Stimulated activated CD8-positive, alpha-beta memory T cell treated with anti-CD3 and anti-CD28 coated beads, Interleukin-7, amount 100 ng/mL, for 24 hours (primary cell): ENCODE data around the gene TUBB2B.
A peak's percentile ranks its signal among the peaks of the same experiment; 100 is the strongest.
"Not testable (repeated sequence)": the region's sequence is repeated elsewhere in the genome, so short reads cannot be mapped to it uniquely, and the experiment has no call there.

Experiments used
- DNase-seq: peaks from one replicate; pipeline ENCODE4 v3.0.0-alpha.2; 2020; ENCODE audit warnings: low read depth

TUBB2B gene

GRCh38 chr6:3258201-3258600, 30.7 kb upstream of the TUBB2B start:
- no peak for DNase-seq

- DNase-seq = no peak
Observed at GRCh38 chr6:3253597-3253961, 26.1 kb upstream of the TUBB2B start.

DNA sequence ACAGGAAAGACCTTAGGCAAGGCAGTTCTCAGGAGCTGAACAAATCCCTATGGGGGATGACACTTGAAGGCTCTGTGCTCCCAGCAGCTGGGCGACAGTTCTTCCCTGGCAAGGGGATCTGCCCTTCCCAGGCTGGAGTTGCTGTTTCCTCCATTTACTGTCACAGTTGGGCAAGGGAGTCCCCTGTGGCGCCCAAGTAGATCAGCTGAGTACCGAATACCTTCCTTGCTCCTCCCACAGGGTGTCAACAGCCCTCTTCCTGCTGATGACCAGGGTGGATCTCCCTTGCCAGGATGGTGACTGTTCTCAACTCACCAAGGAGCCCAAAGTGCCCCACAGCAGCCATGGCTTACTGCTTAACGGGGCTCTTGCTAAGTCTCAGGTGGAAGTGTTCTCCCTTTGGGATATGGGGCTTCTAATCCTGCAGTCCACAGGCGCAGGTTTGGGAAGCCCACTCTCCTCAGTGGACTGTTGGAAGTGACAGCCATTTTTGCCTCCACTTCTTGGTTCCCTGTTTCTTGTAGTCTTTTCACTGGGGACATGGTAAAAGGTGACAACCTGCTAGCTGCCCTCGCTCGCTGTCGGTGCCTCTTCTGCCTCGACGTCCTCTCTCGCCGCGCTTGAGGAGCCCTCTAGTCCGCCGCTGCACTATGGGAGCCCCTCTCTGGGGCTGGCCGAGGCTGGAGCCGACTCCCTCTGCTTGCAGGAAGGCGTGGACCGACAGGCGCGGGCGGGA, 25.6 kb upstream of the TUBB2B start:
- no peak for DNase-seq

DNA sequence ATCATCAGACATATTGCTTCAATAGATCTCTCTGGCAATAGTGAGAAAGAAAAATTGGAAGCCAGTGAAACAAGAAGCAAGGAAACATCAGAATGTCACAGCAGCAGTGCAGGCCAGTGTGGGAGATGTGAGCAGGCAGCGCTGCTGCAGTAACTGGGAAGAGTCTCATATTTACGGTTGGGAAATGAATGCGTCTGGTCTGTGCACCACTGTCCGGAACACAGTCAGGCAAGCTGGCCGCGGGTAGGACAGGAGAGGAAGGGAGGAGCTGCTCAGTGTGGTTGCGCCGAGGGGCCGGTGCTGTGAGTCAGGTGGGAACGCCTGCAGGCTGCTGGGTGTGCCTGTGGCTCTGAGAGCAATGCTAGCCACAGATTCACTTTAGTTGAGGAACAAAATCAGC, 24.9 kb upstream of the TUBB2B start:
- no peak for DNase-seq

DNA sequence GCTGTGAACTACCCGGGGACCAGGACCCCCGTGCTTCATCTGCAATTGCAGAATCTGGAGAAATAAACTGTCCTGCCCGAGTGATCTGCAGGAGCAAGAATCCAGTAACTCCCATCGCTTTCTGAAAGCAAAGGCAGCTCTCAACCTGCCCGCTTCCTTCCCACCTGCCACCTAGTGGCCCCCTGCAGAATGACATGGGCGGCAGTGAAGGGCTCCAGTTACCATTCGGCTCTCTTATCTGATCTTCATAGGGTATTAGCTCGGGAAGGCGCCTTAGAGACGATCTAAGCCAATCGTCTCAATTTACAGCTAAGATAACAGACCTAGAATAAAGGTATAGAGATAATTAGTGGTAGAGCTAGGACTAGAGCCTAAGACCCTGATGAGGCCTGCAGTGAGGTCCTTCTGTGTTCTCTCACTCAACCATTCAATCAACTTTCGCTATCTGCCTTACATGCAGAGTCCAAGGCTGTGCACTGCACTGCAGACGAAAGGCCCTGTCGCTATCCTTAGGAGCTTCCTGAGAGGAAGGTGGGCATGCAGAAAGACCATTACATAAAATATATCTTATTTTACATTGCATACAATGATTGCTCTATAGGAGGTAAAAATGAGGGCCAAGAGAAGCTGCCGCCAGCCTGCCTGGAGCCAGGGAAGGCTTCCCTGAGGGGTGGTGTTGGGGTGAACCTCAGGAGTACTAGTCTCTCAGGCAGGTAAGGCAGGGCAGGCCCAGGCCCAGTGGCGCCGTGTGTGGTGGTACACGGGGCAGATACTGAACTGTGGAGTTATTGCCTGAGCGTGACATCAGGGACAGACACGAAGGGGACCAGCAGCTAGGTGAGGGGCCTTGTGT, 24.2 kb upstream of the TUBB2B start:
- peak; percentile 71 for DNase-seq

DNA sequence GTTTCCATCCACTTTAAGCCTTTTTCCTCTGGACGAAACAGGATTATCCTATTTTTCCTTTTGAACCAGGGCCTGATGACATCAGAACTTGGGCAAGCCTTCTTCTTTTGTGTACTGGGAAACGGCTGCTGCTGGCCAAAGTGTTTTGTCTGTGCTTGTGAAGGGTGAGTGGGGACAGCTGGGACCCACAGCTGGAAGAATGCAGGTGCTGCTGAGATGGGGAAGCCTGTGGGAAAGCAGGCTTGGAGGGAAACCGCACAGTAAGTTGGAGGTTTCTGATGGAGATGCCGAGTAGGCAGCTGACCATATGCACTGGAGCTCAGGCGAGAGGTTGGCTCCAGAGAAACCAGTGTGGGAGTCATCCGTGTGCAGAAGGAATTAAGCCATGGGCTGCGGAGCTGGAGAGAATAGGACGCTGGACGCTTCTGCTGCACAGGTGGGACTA, 22.8 kb upstream of the TUBB2B start:
- DNase-seq = no peak

DNA sequence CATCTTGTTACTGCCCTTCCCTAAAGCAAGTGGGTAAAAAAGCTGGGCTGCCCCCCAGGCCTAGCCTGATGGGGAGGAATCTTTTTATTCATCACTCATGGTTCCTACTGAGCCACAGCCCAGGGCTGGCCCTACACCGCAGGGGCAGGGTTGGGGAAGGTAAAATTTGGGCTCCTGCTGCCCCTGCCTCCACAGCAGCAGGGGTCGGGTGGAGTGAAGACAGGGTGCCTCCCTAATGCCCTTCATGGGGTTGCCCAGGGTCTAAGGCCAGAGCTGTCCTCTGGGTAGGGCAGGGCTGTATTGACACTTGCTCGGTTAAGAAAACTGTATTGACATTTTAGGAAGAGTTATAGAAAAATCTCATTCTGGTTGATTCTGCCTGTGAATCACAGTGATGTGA, 22.4 kb upstream of the TUBB2B start:
- no peak for DNase-seq

GRCh38 chr6:3247255-3248146, 20.0 kb upstream of the TUBB2B start:
- DNase-seq = no peak

DNA sequence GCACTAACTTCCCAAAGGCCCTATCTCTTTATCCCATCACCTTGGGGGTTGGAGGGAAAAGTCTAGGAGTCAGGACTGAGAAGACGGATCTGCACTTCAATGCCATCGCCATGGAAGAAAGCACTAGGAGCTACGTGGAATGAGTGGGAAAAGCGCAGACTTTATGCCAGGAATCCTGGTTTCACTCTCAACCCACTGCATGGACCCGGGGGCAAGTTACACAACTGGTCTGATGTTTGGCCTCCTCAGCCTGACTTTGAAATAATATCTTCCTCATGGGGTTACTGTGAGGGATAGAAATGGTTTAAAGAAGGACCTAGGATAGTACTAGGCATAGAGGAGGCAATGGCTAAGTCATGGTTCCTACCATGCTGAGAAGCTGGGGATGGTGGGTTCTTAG, 17.8 kb upstream of the TUBB2B start:
- no peak for DNase-seq

- DNase-seq = not testable (repeated sequence)
Observed at GRCh38 chr6:3244832-3245161, 17.3 kb upstream of the TUBB2B start.

- no peak for DNase-seq
Observed at GRCh38 chr6:3244003-3244831, 16.8 kb upstream of the TUBB2B start.

DNA sequence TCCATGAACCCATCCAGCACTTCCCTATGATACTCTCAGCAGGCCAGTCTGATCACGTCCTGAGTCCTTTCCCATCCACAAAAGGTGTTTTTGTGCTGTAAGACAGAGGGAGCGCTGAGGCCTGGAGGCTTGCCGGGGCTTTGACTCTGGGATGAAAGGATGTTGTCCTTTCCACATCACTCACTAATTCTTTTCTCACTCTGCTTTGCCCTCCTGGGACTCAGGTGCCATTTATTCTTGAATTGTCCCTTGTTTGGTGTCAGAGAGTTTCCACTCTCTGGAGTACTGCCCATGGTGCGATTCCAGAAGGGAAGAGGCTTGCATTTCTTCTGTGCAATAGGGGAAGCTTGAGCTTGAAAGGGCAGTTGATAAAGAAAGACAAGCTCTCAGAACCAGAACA, 15.3 kb upstream of the TUBB2B start:
- DNase-seq = no peak

GRCh38 chr6:3241745-3242144, 14.3 kb upstream of the TUBB2B start:
- DNase-seq = not testable (repeated sequence)

- no peak for DNase-seq
Observed at GRCh38 chr6:3240595-3240994, 13.1 kb upstream of the TUBB2B start.

GRCh38 chr6:3239110-3239830, 11.8 kb upstream of the TUBB2B start:
- DNase-seq = no peak

GRCh38 chr6:3237761-3238662, 10.6 kb upstream of the TUBB2B start:
- no peak for DNase-seq

DNA sequence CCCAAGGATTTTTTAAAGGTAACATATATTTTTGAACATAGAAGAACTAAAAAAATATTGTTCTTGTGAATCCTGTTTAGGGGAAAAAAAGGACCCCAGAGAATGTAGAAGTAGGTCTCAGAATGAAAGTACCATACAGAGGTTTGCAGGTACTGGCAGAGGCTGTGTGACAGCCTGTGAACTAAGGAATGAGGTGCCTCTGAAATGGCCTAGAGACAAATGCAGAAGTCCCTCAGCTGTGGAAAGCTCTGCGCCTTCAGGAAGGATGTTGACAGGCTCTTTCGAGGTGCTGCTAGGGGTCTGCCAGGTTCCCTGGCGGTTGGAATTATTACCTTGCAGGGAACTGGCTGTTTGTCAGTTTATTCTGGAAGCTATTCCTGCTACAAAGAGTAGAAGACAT, 8.6 kb upstream of the TUBB2B start:
- DNase-seq = no peak

DNA sequence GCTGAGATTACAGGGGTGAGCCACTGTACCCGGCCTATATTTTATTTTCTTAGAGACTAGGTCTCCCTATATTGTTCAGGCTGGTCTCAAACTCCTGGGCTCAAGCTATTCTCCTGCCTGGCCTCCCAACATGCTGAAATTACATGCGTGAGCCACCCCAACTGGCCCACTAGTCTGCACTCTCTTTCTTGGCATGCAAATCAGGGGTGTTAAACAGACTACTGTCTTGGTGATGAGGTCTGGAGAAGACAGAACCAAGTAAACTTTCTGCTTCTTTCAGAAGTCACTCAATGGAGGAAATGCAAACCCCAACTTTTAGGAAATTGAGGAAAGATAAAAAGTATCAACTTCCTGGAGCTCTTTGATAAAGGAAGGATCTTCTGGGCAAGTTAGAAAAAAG, 8.0 kb upstream of the TUBB2B start:
- no peak for DNase-seq

DNA sequence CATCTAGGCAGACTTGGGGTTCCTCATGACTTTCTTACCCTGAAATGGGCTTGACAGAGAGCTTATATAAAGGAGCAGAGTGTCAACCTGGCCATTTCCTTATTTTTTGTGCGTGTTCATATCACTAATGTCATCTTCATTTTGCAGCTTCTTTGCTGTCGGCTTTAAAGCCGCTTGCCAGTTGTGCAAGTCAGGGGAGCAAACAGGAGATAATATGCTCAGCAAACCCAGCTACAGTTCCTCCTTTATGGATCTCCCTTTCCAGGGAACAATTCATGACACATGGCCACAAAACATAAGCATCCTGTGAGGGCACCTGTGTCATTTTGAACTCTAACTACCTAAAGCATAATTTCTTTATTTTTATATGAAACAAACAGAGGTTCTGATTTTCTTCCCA, 6.5 kb upstream of the TUBB2B start:
- DNase-seq = no peak

- no peak for DNase-seq
Observed at GRCh38 chr6:3233321-3233720, 5.9 kb upstream of the TUBB2B start.
